MG63 (cell line): ENCODE results near the gene LITAF. TPM values are rescaled to one million over a fixed set of nuclear protein-coding genes. Genes with fewer than 3 reads are reported as not detected.
"Not testable (repeated sequence)": the region's sequence is repeated elsewhere in the genome, so short reads cannot be mapped to it uniquely, and the experiment has no call there.

Source experiments
- DNase-seq: peaks from one replicate; pipeline ENCODE4 v3.0.0-alpha.2; 2020
- H3K27me3 ChIP-seq: fragments of 250-450 bp; sonication (Bioruptor Pico); 2 replicates; pipeline ENCODE4 v1.5.1; 2020; ENCODE audit warnings: mild to moderate bottlenecking, moderate library complexity
- H3K36me3 ChIP-seq: fragments of 250-450 bp; sonication (Bioruptor Pico); 2 replicates; pipeline ENCODE4 v1.5.1; 2020; ENCODE audit warnings: mild to moderate bottlenecking, moderate library complexity
- H3K4me3 ChIP-seq: fragments of 250-450 bp; sonication (Bioruptor Pico); 2 replicates; pipeline ENCODE4 v1.5.1; 2020; ENCODE audit warnings: mild to moderate bottlenecking, moderate library complexity
- H3K9me3 ChIP-seq: fragments of 250-450 bp; sonication (Bioruptor Pico); 2 replicates; pipeline ENCODE4 v1.5.1; 2020; ENCODE audit warnings: mild to moderate bottlenecking, moderate library complexity
- total RNA-seq: library from RNA; depleted of rRNA; stranded (reverse); fragments of >200 nt; shearing (Covaris generic); gene quantifications from 2 replicates; pipeline ENCODE4 v1.2.3, GENCODE V29; 2014; ENCODE audit warnings: low replicate concordance

Gene LITAF
- total RNA-seq, 1 experiment from 2014 or later: 52.9 TPM

DNA sequence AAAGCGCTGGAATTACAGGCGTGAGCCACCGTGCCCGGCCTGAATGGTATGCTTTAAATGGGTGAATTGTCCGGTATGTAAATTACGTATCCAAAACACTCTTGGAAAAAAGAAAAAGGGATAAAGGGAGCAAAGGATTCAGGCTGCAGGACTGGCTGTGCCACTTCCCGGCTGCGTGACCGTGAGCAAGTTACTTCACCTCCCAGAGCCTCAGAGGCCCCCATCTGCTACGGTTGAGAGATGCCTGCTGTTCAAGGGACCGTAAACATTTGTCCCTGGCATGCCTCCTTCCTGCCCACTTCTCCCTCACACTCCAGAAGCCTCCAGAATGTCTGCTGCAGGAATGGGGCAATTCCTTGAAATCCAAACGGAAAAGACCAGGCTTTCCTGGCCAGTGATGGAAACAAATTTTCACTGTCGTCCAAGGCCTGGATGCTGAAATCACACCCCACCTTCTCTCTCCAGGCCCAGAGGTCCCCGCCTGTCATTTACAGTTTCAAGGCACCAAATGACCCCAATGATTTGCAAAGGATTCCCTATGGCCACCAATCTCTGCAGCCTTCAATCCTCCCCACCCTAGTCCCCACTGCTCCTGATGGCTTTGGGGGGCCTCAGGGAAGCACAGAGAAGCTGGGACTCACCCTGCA, 22.9 kb upstream of the LITAF start:
- no peak for DNase-seq
- no peaks in the 10 kb centered on the region for H3K9me3 ChIP-seq
- no peak overlapping the region for H3K4me3 ChIP-seq
- H3K36me3 ChIP-seq: no peaks in the 10 kb centered on the region
- no peaks in the 10 kb centered on the region for H3K27me3 ChIP-seq

DNA sequence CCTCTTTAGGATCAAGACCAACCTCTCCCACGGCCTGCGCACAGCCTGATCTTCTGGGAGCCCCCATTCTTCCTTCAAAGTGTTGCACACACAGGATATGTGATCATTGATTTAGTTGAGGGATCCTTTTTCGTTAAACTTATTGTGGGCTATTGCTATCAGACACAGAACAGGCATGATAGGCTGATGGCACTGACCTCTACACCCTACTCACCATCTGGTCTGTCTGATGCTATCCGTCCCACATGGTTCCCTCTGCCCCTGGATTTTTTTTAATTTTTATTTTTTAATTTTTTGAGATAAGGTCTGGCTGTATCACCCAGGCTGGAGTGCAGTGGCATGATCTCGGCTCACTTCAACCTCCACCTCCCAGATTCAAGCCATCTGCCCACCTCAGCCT, 19.2 kb upstream of the LITAF start:
- Histone ChIP-seq H3K4me3 (no peak overlapping the region), H3K36me3 (no peaks in the 10 kb centered on the region), H3K9me3 (no peaks in the 10 kb centered on the region), H3K27me3 (no peaks in the 10 kb centered on the region)
- DNase-seq: no peak

DNA sequence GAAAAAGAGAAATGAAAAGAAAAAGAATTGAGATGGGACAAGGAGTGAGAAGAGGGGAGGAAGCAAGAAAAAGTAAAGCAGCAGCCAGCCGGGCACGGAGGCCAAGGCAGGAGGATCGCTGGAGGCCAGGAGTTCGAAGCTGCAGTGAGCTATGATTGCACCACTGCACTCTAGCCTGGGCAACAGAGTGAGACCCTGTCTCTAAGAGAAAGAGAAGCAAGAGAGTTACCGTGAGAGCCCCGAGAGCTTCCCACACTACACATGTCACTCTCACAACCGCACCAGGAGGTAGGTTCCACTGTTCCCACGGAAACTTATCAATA, 18.8 kb upstream of the LITAF start:
- Histone ChIP-seq H3K27me3 (no peaks in the 10 kb centered on the region), H3K4me3 (no peak overlapping the region), H3K36me3 (no peaks in the 10 kb centered on the region), H3K9me3 (no peaks in the 10 kb centered on the region)
- no peak for DNase-seq

DNA sequence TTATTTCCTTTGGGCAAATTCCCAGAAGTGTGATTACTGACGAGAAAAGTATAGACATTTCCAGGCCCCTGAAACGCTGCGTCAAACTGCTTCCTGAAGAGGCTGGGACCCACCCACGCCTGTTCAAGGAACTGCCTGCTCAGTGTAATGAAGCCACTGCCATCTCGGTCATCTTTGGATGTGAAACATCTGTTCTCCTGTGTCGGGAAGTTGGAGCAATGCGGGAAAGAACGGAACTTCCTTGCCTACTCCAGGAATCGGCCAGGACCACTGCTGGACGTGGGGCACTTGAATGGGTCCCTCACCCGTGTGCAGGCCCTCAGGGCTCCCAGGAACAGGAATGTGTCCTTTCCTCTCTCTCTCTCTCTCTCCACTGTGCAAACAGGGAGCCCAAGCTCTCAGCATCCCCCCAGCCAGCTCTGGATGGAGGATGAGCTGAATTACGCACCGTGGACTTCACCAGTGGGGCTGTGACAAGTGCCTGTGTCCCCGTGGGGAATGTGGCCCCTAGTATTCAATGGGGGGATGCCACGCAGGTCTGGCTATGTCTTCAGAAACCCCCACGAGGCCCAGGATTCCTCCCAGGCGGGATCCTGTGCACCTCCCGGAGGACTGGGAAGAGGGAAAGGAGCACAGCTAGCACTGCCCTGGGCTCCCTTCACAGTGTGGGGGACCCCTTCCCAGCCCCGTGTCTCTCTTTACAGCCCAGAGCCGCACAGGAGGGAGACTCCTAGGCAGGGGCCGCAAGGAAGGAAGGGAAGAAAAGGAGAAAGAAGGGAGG, 18.3 kb upstream of the LITAF start:
- Histone ChIP-seq H3K4me3 (no peak overlapping the region), H3K27me3 (no peaks in the 10 kb centered on the region), H3K9me3 (no peaks in the 10 kb centered on the region), H3K36me3 (no peaks in the 10 kb centered on the region)
- DNase-seq: no peak

DNA sequence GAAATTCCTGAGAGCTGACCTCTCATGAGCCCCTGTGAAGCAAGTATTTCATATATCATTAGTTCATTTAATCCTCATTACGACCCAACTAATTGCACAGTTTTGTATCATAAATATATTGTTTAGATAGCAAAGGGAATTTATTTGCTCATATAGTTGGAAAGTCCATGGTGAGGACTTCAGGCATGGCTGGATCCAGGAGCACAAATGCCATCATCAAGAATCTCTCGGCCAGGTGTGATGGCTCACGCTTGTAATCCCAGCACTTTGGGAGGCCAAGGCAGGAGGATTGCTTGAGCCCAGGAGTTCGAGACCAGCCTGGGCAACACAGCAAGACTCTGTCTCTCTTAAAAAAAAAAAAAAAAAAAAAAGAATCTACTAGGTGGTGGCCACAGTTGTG, 17.6 kb upstream of the LITAF start:
- DNase-seq, H3K36me3 ChIP-seq, H3K9me3 ChIP-seq, H3K4me3 ChIP-seq, H3K27me3 ChIP-seq: not testable (repeated sequence)

DNA sequence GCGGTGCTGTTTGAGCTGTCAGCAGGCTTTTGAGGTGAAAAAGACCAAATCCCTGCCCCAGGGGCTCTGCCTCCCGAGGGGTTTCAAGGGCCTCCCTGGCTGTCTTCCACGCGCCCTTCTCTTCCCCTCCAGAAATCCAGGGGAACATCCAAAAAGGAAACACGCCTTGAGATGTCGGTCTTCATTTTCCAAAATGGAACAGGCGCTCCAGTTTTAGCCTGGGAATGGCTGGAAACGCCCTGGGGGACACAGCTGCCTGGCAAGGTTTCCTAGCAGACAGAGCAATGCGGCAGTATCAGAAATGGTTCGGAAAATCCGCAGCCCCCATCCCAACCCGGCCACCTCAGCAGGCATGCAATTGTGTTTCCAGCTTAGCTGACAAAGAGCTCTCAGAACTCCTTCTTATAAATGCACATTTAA, 16.6 kb upstream of the LITAF start:
- Histone ChIP-seq H3K9me3 (no peaks in the 10 kb centered on the region), H3K36me3 (no peaks in the 10 kb centered on the region), H3K27me3 (no peaks in the 10 kb centered on the region), H3K4me3 (no peak overlapping the region)
- no peak for DNase-seq

DNA sequence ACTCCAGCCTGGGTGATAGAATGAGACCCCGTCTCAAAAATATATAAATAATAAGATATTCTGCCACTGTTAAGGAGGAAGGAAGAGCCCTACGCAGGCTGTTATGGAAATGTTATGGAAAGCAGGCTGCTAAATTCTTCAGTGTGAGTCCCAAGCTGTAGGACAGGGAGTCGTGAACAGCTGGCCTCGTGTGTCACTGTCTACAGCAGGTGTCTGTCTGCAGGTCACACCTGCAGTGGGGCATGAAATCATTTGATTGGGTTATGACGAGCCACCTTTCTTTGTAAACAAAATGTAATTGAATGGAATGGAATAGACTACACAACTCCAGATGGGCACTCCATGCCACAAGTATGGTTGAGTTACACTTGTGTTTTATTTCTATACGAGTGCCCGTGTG, 15.6 kb upstream of the LITAF start:
- Histone ChIP-seq H3K27me3 (no peaks in the 10 kb centered on the region), H3K36me3 (no peaks in the 10 kb centered on the region), H3K9me3 (no peaks in the 10 kb centered on the region), H3K4me3 (no peak overlapping the region)
- no peak for DNase-seq

DNA sequence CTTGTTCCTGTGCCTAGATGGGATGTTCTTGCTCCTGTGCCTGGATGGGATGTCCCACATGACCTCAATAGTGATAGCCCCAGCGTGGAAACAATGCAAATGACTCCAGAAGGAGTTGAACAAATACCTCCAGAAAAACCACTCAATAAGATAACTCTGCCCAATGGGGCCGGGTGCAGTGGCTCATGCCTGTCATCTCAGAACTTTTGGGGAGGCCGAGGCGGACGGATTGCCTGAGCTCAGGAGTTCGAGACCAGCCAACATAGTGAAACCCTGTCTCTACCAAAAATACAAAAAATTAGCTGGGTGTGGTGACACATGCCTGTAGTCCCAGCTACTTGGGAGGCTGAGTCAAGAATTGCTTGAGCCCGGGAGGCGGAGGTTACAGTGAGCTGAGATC, 15.2 kb upstream of the LITAF start:
- no peak for DNase-seq
- Histone ChIP-seq H3K4me3 (no peak overlapping the region), H3K27me3 (no peaks in the 10 kb centered on the region), H3K36me3 (no peaks in the 10 kb centered on the region), H3K9me3 (no peaks in the 10 kb centered on the region)

DNA sequence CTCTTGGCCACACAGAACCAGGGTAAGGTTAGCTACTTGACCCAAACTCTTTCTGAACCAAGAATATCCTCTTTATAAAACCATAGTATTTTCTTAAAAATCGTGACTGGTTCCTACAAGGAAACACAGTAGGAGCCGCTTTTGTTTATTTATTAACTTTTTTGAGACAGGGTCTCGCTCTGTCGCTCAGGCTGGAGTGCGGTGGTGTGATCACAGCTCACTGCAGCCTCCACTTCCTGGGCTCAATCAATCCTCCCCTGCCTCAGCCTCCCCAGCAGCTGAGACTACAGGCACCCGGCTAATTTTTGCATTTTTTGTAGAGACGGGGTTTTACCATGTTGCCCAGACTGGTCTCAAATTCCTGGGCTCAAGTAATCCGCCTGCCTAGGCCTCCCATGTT, 14.7 kb upstream of the LITAF start:
- Histone ChIP-seq H3K4me3 (no peak overlapping the region), H3K36me3 (no peaks in the 10 kb centered on the region), H3K9me3 (no peaks in the 10 kb centered on the region), H3K27me3 (no peaks in the 10 kb centered on the region)
- no peak for DNase-seq

DNA sequence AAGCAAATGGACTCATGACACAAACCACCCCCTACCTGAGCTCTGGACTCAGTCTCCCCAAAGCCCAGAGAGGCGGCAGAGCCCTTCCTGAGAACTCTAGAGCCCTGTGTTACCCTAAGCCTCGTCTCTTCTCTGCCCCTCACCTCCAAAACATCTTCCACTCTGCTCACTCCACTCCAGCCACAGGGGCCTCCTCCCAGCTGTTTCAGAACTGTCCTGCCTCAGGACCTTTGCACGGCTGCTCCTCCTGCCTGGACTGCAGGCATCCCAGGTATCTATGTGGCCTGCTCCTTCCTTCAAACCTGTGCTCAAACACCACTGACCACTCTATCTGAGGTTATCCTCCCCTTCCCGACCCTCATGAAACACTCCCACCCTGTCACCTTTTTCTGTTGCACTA, 12.9 kb upstream of the LITAF start:
- DNase-seq: no peak
- H3K4me3 ChIP-seq: no peak overlapping the region
- H3K9me3 ChIP-seq: no peaks in the 10 kb centered on the region
- no peaks in the 10 kb centered on the region for H3K36me3 ChIP-seq
- no peaks in the 10 kb centered on the region for H3K27me3 ChIP-seq

DNA sequence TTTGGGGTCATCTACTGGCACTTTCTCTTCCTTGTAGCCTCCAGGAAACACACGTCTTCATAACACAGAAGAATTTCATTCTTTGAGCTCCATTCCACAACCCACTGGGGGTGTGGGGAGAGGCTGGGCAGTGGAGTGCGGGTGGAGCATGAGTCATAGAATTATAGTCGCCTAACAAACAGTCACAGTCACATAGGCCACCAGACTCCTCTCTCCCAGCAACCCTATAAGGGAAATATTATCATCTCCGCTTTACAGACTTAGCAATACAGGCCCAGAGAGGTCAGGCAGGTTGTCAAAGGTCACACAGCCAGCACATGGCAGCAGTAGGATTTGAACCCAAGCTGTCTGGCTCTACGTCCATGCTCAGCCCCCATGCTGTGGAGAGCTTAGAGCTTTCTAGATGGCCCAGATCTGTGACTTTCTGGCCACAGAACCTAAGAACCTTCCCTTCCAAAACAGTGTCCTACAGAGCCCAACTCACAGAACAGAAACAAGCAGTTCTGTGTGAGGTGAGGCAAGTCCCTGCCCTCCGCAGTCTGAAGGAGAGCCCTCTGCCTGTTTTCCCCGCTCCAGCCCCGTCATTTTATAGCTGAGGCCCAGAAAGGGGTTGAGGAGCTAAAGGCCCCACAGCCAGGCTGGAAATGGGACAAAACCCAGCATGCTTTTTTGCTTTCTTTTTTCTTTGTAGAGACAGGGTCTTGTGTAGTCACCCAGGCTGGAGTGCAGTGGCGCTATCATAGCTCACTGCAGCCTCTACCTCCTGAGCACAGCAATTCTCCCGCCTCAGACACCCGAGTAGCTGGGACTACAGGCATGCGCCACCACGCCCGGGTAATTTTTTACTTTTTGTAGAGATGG, 10.7 kb upstream of the LITAF start:
- H3K36me3 ChIP-seq: no peaks in the 10 kb centered on the region
- no peaks in the 10 kb centered on the region for H3K9me3 ChIP-seq
- no peak overlapping the region for H3K4me3 ChIP-seq
- H3K27me3 ChIP-seq: no peaks in the 10 kb centered on the region
- DNase-seq: no peak

DNA sequence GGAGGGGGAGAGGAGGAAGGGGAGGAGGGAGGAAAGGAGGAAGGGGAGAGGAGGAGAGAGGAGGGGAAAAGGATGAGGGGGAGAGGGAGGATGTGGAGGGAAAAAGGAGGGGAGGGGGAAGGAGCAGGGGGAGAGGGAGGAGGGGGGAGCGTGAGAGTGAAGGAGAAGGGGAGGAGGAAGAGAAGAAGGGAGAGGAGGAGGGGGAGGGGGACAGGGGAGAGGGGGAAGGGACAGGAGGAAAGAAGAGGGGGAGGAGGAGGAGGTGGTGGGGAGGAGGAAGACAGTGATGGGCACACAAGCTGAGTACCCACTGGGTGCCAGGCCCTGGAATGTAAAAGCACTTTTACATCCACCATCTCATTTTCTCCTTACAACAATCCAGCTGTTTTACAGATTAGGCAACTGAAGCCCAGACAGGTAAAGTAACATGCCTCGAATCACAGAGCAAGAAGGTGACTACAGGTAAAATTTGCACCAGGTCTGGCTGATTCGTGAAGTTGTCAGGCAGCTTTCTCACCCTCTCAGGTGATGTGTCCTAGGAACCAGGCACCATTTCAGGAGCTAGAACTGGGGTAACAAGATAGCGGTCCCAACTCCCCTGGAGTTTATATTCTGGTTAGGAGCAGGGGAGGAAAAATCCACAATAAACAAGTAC, 10.0 kb upstream of the LITAF start:
- Histone ChIP-seq H3K9me3 (no peaks in the 10 kb centered on the region), H3K36me3 (no peaks in the 10 kb centered on the region), H3K27me3 (no peaks in the 10 kb centered on the region), H3K4me3 (no peak overlapping the region)
- no peak for DNase-seq

DNA sequence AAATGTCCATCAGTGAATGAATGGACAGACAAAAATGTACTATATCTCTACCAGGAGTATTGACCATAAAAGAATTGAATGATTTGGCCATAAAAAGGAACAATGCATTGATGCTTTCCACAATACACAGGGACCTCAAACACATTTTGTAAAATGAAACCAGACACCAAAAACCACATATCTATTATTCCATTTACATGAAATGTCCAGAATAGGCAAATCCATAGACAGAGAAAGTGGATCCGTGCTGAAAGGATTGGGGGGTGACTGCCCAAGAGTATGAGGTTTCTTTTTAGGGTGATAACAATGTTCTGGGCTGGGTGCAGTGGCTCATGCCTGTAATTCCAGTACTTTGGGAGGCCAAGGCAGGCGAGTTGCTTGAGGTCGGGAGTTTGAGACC, 6.9 kb upstream of the LITAF start:
- no peaks in the 10 kb centered on the region for H3K27me3 ChIP-seq
- no peak for DNase-seq
- no peak overlapping the region for H3K4me3 ChIP-seq
- H3K9me3 ChIP-seq: no peaks in the 10 kb centered on the region
- no peaks in the 10 kb centered on the region for H3K36me3 ChIP-seq

DNA sequence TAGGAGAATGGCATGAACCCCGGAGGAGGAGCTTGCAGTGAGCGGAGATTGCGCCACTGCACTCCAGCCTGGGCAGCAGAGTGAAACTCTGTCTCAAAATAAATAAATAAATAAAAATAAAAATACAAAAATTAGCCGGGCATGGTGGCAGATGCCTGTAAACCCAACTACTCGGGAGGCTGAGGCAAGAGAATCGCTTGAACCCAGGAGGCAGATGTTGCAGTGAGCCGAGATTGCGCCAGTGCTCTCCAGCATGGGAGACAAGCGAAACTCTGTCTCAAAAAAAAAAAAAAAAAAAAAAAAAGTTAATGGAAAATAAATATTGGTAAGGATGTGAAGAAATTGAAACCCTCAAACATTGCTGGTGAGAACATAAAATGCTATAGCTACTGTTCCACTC, 6.4 kb upstream of the LITAF start:
- not testable (repeated sequence) for H3K27me3 ChIP-seq, H3K36me3 ChIP-seq, DNase-seq, H3K4me3 ChIP-seq, H3K9me3 ChIP-seq

DNA sequence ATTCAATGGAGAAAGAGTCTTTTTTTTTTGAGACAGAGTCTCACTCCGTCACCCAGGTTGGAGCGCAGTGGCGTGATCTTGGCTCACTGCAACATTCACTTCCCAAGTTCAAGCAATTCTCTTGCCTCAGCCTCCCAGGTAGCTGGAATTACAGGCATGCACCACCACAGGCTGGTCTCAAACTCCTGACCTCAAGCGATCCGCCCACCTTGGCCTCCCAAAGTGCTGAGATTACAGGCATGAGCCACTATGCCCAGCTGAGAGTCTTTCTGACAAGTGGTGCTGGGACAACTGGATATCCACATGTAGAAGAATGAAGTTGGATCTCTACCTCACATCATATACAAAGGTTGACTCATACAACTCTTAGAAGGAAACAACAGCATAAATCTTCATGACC, 4.9 kb upstream of the LITAF start:
- not testable (repeated sequence) for H3K9me3 ChIP-seq, H3K36me3 ChIP-seq, DNase-seq, H3K4me3 ChIP-seq, H3K27me3 ChIP-seq

DNA sequence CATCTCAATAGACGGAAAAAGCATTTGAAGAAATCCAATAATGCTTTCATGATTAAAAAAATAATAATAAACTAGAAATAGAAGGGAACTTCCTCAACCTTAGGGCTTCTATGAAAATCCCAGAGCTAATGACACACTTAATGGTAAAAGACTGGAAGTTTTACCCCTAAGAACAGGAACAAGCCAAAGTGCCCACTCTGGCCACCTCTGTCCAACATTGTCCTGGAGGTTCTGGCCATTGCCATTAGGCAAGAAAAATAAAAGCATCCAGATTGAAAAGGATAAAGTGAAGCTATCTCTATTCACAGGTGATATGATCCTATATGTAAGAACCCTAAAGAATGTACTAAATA, 2.5 kb upstream of the LITAF start:
- Histone ChIP-seq H3K27me3 (no peaks in the 10 kb centered on the region), H3K36me3 (no peaks in the 10 kb centered on the region), H3K4me3 (no peak overlapping the region), H3K9me3 (no peaks in the 10 kb centered on the region)
- DNase-seq: no peak
